Esophagus muscularis mucosa (tissue), 3 donors: ENCODE measurements around the gene WDR91.

Experiments used
- CTCF ChIP-seq, 3 experiments: fragments of 200-600 bp in 2 of 3; fragments of 450-650 bp in 1 of 3; sonication (generic) in 2 of 3; IDR thresholded peaks; one replicate each; pipeline ENCODE4 v1.5.1; 2017 to 2019; ENCODE audit warnings: antibody characterized with exemption in 3 of 3, mild to moderate bottlenecking in 2 of 3, moderate library complexity in 1 of 3
- POLR2A ChIP-seq: fragments of 450-650 bp; IDR thresholded peaks from one replicate; pipeline ENCODE4 v1.6.1; 2017; ENCODE audit warnings: antibody characterized with exemption, moderate library complexity, mild to moderate bottlenecking, low read depth
- POLR2AphosphoS5 ChIP-seq, 2 donors: sonication (generic); formaldehyde crosslinking; IDR thresholded peaks; one replicate each; pipeline ENCODE4 v1.6.1; 2017; ENCODE audit warnings: antibody characterized with exemption in 2 of 2

DNA sequence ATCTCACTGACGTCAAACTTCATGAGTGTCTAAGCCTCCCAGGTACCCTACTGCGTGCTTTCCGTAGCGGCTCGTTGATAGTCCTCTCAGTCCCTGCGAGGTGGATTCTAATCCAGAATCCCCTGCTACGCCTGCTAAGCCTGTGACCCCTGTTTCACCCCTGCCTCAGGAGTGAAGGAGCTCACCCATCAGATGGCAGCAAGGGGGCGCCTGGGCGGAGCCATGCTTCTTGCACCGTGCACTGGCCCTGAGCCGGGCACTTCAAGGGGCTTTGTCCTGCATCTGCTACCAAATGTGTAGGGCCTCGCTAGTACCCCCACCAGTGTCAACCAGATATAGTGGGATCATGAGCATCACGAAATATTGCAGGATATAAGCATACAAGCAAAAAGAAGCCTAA lies 21.4 kb upstream of the WDR91 start:
- TF ChIP-seq CTCF (IDR thresholded peaks at IDR 0.05) (no peak), POLR2AphosphoS5 (IDR thresholded peaks at IDR 0.05) (no peak), POLR2A (no peak)
